B cell (primary cell): Measurements from ENCODE around the gene HBA2.

Experiments used
- EZH2 ChIP-seq: IDR thresholded peaks from 2 replicates; pipeline ENCODE4 v1.6.1; 2012; ENCODE audit warnings: borderline replicate concordance, low read depth, mild to moderate bottlenecking, moderate library complexity, low read length; ENCODE audit not compliant: insufficient read depth, poor library complexity, severe bottlenecking
- TF ChIP-seq, protein P1 (sequence below): fragments of 200-600 bp; IDR thresholded peaks from one replicate; pipeline ENCODE4 v1.8.0; 2022; ENCODE audit warnings: antibody characterized with exemption, mild to moderate bottlenecking

DNA sequence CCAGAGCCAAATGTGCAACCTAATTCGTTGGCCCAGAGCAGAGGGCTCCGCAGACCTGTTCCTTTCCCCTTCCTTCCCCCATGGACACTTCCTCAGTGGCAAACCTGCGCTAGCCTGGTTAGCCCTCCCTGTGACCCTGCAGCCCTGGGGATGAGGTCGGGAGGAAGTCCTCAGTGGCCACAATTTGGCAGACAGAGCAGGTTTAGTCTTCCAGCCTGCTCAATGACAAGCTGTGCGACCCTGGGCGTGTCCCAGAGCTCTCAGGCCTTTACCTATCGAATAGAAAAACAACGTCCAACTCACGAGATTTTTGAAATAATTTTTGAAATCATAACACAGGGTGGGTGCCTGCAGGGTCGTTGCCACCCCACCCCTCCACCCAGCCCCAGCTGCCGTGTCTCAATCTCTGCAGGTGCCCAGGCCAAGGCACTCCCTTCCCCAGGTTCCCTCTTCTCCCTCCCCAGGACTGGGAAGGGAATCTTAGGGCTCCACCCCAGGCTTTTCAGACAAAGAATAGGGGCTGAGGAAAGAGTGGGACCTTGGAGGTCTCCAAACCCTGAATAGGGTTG, 5.5 kb upstream of the HBA2 start:
- TF ChIP-seq, protein P1, sequence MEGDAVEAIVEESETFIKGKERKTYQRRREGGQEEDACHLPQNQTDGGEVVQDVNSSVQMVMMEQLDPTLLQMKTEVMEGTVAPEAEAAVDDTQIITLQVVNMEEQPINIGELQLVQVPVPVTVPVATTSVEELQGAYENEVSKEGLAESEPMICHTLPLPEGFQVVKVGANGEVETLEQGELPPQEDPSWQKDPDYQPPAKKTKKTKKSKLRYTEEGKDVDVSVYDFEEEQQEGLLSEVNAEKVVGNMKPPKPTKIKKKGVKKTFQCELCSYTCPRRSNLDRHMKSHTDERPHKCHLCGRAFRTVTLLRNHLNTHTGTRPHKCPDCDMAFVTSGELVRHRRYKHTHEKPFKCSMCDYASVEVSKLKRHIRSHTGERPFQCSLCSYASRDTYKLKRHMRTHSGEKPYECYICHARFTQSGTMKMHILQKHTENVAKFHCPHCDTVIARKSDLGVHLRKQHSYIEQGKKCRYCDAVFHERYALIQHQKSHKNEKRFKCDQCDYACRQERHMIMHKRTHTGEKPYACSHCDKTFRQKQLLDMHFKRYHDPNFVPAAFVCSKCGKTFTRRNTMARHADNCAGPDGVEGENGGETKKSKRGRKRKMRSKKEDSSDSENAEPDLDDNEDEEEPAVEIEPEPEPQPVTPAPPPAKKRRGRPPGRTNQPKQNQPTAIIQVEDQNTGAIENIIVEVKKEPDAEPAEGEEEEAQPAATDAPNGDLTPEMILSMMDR: no peak
- TF ChIP-seq EZH2: no peak
